Activated CD8-positive, alpha-beta memory T cell treated with anti-CD3 and anti-CD28 coated beads, Interleukin-2, amount 50 U/mL, for 48 hours (primary cell): ENCODE measurements around the gene VBP1.
"Not testable (repeated sequence)": the region's sequence is repeated elsewhere in the genome, so short reads cannot be mapped to it uniquely, and the experiment has no call there.

ENCODE experiments used
- DNase-seq: peaks from one replicate; pipeline ENCODE4 v3.0.0-alpha.2; 2020

VBP1 gene

DNA sequence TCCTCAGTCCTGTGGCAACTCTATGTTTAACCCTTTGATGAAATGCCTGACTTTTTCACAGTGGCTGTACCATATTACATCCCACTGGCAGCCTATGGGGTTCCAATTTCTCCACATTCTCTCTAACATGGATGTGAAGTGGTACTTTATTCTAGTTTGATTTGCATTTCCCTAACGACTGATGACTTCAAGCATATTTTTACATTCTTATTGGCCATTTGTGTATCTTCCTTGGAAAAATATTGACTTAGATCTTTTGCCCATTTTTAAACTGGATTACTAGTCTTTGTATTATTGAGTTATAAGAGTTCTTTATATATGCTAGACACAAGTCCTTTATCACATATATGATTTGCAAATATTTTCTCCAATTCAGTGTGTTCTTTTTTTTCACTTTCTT, 50.2 kb downstream of the VBP1 start:
- no peak for DNase-seq

DNA sequence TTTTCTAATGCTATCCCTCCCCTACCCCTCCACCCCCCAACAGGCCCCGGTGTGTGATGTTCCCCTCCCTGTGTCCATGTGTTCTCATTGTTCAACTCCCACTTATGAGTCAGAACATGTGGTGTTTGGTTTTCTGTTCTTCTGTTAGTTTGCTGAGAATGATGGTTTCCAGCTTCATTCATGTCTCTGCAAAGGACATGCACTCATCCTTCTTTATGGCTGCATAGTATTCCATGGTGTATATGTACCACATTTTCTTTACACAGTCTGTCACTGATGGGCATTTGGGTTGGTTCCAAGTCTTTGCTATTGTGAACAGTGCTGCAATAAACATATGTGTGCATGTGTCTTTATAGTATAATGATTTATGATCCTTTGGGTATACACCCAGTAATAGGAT, 51.7 kb downstream of the VBP1 start:
- not testable (repeated sequence) for DNase-seq

DNA sequence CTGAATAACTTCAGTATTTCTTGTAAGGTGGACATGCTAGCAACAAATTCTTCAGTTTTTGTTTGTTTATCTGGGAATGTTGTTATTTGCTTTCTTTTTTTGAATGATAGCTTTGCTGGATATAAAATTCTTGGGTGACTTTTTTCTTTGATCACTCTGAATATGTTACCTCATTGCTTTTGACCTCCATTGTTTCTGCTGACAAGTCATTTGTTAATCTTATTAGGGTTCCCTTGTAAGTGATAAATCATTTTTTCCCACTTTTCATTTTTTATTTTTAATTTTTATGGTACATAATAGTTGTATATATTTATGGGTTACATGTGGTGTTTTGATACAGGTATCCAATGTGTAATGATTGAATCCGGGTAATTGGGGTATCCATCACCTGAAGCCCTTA, 54.7 kb downstream of the VBP1 start:
- no peak for DNase-seq

DNA sequence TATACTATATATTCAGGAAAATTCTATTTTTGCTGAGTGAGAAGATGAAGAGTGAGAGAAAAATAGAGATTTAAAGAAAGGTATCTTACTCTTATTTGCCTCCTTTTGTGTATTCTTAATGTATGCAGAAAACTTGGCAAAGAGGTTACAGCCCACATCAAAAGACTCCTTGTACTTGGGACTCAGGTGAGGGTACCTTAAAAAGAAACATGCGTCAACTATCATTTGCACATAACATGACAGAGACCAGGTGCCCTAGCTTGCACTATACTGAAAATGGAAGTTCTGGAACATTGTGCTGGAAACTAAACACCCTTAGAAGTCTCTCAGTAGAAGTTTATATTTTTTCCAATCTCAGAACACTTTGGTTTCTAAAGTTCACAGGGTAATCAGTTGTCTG, 63.6 kb downstream of the VBP1 start:
- no peak for DNase-seq
